Activated CD4-positive, CD25-positive, alpha-beta regulatory T cell treated with anti-CD3 and anti-CD28 coated beads, Interleukin-2, amount 50 U/mL, for 16 hours (primary cell): ENCODE measurements around the gene SLMAP.

Experiments
- DNase-seq: peaks from one replicate; pipeline ENCODE4 v3.0.0-alpha.2; 2020; ENCODE audit warnings: low read depth, low spot score

Gene SLMAP

GRCh38 chr3:57889807-57890206 is 133.7 kb downstream of the SLMAP start:
- DNase-seq, result no peak

GRCh38 chr3:57890874-57891273 is 134.8 kb downstream of the SLMAP start:
- no peak for DNase-seq

GRCh38 chr3:57892423-57892822 is 136.3 kb downstream of the SLMAP start:
- no peak for DNase-seq

GRCh38 chr3:57893156-57893555 is 137.0 kb downstream of the SLMAP start:
- no peak for DNase-seq

- DNase-seq, result no peak
Observed at GRCh38 chr3:57893668-57894067, 137.6 kb downstream of the SLMAP start.

GRCh38 chr3:57896031-57896430 is 139.9 kb downstream of the SLMAP start:
- DNase-seq, result no peak

- DNase-seq, result no peak
Observed at GRCh38 chr3:57896691-57897090, 140.6 kb downstream of the SLMAP start.

GRCh38 chr3:57900786-57901185 is 144.7 kb downstream of the SLMAP start:
- no peak for DNase-seq

GRCh38 chr3:57903124-57903890 is 147.2 kb downstream of the SLMAP start:
- DNase-seq, result no peak

GRCh38 chr3:57910990-57911389 is 154.9 kb downstream of the SLMAP start:
- no peak for DNase-seq

GRCh38 chr3:57911593-57911992 is 155.5 kb downstream of the SLMAP start:
- DNase-seq, result no peak

- no peak for DNase-seq
Observed at GRCh38 chr3:57917601-57918000, 161.5 kb downstream of the SLMAP start.

- no peak for DNase-seq
Observed at GRCh38 chr3:57918123-57918837, 162.2 kb downstream of the SLMAP start.

- no peak for DNase-seq
Observed at GRCh38 chr3:57919987-57920386, 163.9 kb downstream of the SLMAP start.

- DNase-seq, result no peak
Observed at GRCh38 chr3:57923101-57923500, 167.0 kb downstream of the SLMAP start.

GRCh38 chr3:57923752-57924151 is 167.6 kb downstream of the SLMAP start:
- DNase-seq, result no peak

- DNase-seq, result no peak
Observed at GRCh38 chr3:57927166-57927565, 171.1 kb downstream of the SLMAP start.

- DNase-seq, result no peak
Observed at GRCh38 chr3:57927916-57928315, 171.8 kb downstream of the SLMAP start.

- no peak for DNase-seq
Observed at GRCh38 chr3:57928511-57928910, 172.4 kb downstream of the SLMAP start.

- DNase-seq, result no peak
Observed at GRCh38 chr3:57929988-57930387, 173.9 kb downstream of the SLMAP start.

- no peak for DNase-seq
Observed at GRCh38 chr3:57933602-57934001, 177.5 kb downstream of the SLMAP start.

GRCh38 chr3:57934373-57934772 is 178.3 kb downstream of the SLMAP start:
- no peak for DNase-seq

- no peak for DNase-seq
Observed at GRCh38 chr3:57935539-57935938, 179.4 kb downstream of the SLMAP start.
